Karpas-422 (cell line): ENCODE measurements around the gene SULT6B1. TPM values are rescaled to one million over a fixed set of nuclear protein-coding genes. Genes with fewer than 3 reads are reported as not detected.

Source experiments
- DNase-seq: peaks from one replicate; pipeline ENCODE4 v3.0.0-alpha.2; 2015
- H2AFZ ChIP-seq: fragments of 200-600 bp; sonication (generic); 2 replicates; pipeline ENCODE4 v1.6.1; 2014; ENCODE audit warnings: antibody characterized with exemption, low read length, mixed read lengths
- H3K27ac ChIP-seq: fragments of 200-600 bp; sonication (generic); 2 replicates; pipeline ENCODE4 v1.5.1; 2014; ENCODE audit warnings: mild to moderate bottlenecking, low read length, moderate library complexity
- H3K27me3 ChIP-seq: fragments of 200-600 bp; sonication (generic); 2 replicates; pipeline ENCODE4 v1.6.1; 2014; ENCODE audit warnings: low read length, mixed read lengths
- H3K36me3 ChIP-seq: fragments of 200-600 bp; sonication (generic); 2 replicates; pipeline ENCODE4 v1.6.1; 2014; ENCODE audit warnings: low read length, mixed read lengths; ENCODE audit not compliant: insufficient read depth
- H3K4me1 ChIP-seq: fragments of 200-600 bp; sonication (generic); 2 replicates; pipeline ENCODE4 v1.6.1; 2014; ENCODE audit warnings: mild to moderate bottlenecking, low read length, mixed read lengths
- H3K4me2 ChIP-seq: fragments of 200-600 bp; sonication (generic); 2 replicates; pipeline ENCODE4 v1.6.1; 2014; ENCODE audit warnings: low read length, low read depth, mild to moderate bottlenecking; ENCODE audit not compliant: poor library complexity, severe bottlenecking
- H3K4me3 ChIP-seq: fragments of 200-600 bp; sonication (generic); 2 replicates; pipeline ENCODE4 v1.5.1; 2014; ENCODE audit warnings: mild to moderate bottlenecking, antibody characterized with exemption, low read length, mixed read lengths
- H3K79me2 ChIP-seq: fragments of 200-600 bp; sonication (generic); 2 replicates; pipeline ENCODE4 v1.6.1; 2014; ENCODE audit warnings: mild to moderate bottlenecking, low read length, mixed read lengths
- H3K9ac ChIP-seq: fragments of 200-600 bp; sonication (generic); 2 replicates; pipeline ENCODE4 v1.6.0; 2014; ENCODE audit warnings: low read length
- H3K9me2 ChIP-seq: fragments of 200-600 bp; sonication (generic), shearing (Covaris generic); replicated peaks from 2 replicates; pipeline ENCODE4 v1.6.0; 2014; ENCODE audit warnings: mild to moderate bottlenecking, low read length, moderate library complexity; ENCODE audit not compliant: insufficient read depth
- H3K9me3 ChIP-seq: fragments of 300-700, 200-600 bp; sonication (generic); 2 replicates; pipeline ENCODE4 v1.6.1; 2014; ENCODE audit warnings: low read length, mixed read lengths
- H4K20me1 ChIP-seq: fragments of 200-600 bp; sonication (generic); 2 replicates; pipeline ENCODE4 v1.6.1; 2014; ENCODE audit warnings: mild to moderate bottlenecking, antibody characterized with exemption, low read length, low read depth; ENCODE audit not compliant: insufficient read depth
- total RNA-seq: library from RNA; depleted of rRNA; stranded (reverse); fragments of >200 nt; shearing (Covaris generic); gene quantifications from 2 replicates; pipeline ENCODE4 v1.2.3, GENCODE V29; 2014; ENCODE audit warnings: low replicate concordance; rRNA removed

The SULT6B1 gene
- total RNA-seq, 1 experiment from 2014 or later = not detected

DNA sequence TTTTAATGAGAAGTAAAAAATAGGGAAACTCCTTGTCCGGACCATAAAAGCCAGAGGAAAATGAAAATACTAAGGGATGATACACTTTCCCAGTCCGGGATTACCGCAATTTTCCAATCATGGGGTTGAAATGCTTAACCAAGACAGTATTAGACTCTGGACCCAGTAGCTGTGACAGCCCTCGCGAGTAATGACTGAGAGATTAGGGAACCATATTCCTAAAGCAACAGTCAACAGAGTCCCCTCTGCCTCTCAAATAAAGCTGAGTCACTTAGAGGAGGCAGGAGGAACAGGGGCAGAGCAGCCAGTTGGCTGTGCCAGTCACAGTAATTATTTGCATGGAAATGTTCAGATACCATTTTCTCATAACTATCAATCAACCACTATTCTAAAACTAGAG is 69.3 kb downstream of the SULT6B1 start:
- H3K9me2 ChIP-seq = no peaks in the 10 kb centered on the region
- peaks cover 25% of the 10 kb centered on the region for H3K79me2 ChIP-seq
- no peaks in the 10 kb centered on the region for H3K9me3 ChIP-seq
- no peak overlapping the region for H2AFZ ChIP-seq
- no peaks in the 10 kb centered on the region for H4K20me1 ChIP-seq
- H3K36me3 ChIP-seq = peaks cover 25% of the 10 kb centered on the region
- no peak overlapping the region for H3K4me2 ChIP-seq
- H3K27ac ChIP-seq = no peak overlapping the region
- no peaks in the 10 kb centered on the region for H3K27me3 ChIP-seq
- H3K4me1 ChIP-seq = no peaks in the 10 kb centered on the region
- H3K4me3 ChIP-seq = no peak overlapping the region
- no peak for DNase-seq
- no peak overlapping the region for H3K9ac ChIP-seq

Other genes starting within 250 kb of the SULT6B1 start
- 18.3 and 34.1 TPM in 2 replicates for gene STRN, start 222.1 kb downstream of the SULT6B1 start, total RNA-seq
- gene HEATR5B, start 104.3 kb downstream of the SULT6B1 start, total RNA-seq = 21.2 and 53.1 TPM in 2 replicates
- gene GPATCH11, start 104.2 kb downstream of the SULT6B1 start, total RNA-seq = 7.8 and 16.4 TPM in 2 replicates
- gene EIF2AK2, start 31.7 kb downstream of the SULT6B1 start, total RNA-seq = 24.9 and 29.3 TPM in 2 replicates
- gene CEBPZOS, start 7.8 kb upstream of the SULT6B1 start, total RNA-seq = 20.8 and 31.0 TPM in 2 replicates
- gene CEBPZ, start 42.9 kb upstream of the SULT6B1 start, total RNA-seq = 38.5 and 48.2 TPM in 2 replicates
- 28.4 and 42.2 TPM in 2 replicates for gene NDUFAF7, start 43.0 kb upstream of the SULT6B1 start, total RNA-seq
- gene PRKD3, start 136.2 kb upstream of the SULT6B1 start, total RNA-seq = 10.8 and 20.8 TPM in 2 replicates
- gene QPCT, start 156.0 kb upstream of the SULT6B1 start, total RNA-seq = 4.8 and 8.8 TPM in 2 replicates